Fibroblast of lung (primary cell): ENCODE data around the gene TMEM135.

ENCODE experiments used
- CTCF ChIP-seq, 2 donors: IDR thresholded peaks in 1 of 2; conservative IDR thresholded peaks in 1 of 2; 1 replicate in 1 of 2; 2 replicates in 1 of 2; pipeline ENCODE4 v1.5.1; 2011 to 2012; ENCODE audit warnings: low read length in 2 of 2, control low read depth in 1 of 2, inconsistent platforms in 1 of 2, low read depth in 1 of 2, mild to moderate bottlenecking in 1 of 2
- EZH2 ChIP-seq: IDR thresholded peaks from 2 replicates; pipeline ENCODE4 v1.5.1; 2012; ENCODE audit warnings: low read length, control low read depth, mild to moderate bottlenecking; ENCODE audit errors: missing control alignments

GRCh38 chr11:87295237-87295636, 257.5 kb downstream of the TMEM135 start:
- TF ChIP-seq CTCF (conservative IDR thresholded peaks at IDR 0.05 in 1 of 2, IDR thresholded peaks at IDR 0.05 in 1 of 2; ENCODE audit: low read depth in 1 of 2, low read length in 2 of 2), result no peak
- TF ChIP-seq EZH2, result no peak
